ENCODE measurements around the gene WHRN. TPM values are rescaled to one million over a fixed set of nuclear protein-coding genes. Genes with fewer than 3 reads are reported as not detected.

The WHRN gene
- total and polyA plus RNA-seq, 9 of the 15 experiments (the other 6 are each of a cell fraction or from before 2014, with no cell fraction given): 0.31 to 14.1 (median 3.0) TPM

GRCh38 chr9:114484854-114485443 is 20.3 kb downstream of the WHRN start (continued):
- no peak for TF ChIP-seq ZMIZ1 (IDR thresholded peaks at IDR 0.05; ENCODE audit: low read depth in 2 of 2, low read length in 2 of 2)
- 0 out of 2 replicates have a peak, but pooled peaks have one; percentile 30 for TF ChIP-seq ZNF311 (CRISPR knock-in tag; IDR thresholded peaks at IDR 0.05)
- peak; percentile 68 for TF ChIP-seq CREM (IDR thresholded peaks at IDR 0.05; ENCODE audit: low read depth)
- peak in 1 of 2 experiments; percentile 56; a peak in 1 of 4 replicates for TF ChIP-seq ZNF639 (CRISPR knock-in tag; conservative IDR thresholded peaks at IDR 0.05 in 1 of 2, IDR thresholded peaks at IDR 0.05 in 1 of 2)
- TF ChIP-seq THAP12 (CRISPR knock-in tag; IDR thresholded peaks at IDR 0.05): no peak
- TF ChIP-seq ZNF263 (CRISPR knock-in tag; IDR thresholded peaks at IDR 0.05; ENCODE audit: borderline replicate concordance): peak; percentile 43; the same call in 1 of the 2 replicates
- no peak for TF ChIP-seq ZNF217 (CRISPR knock-in tag; IDR thresholded peaks at IDR 0.05)
- TF ChIP-seq HIVEP1 (CRISPR knock-in tag; IDR thresholded peaks at IDR 0.05): no peak
- peak; percentile 84; the same call in 1 of the 2 replicates for TF ChIP-seq TOE1 (IDR thresholded peaks at IDR 0.05; ENCODE audit: borderline replicate concordance)
- TF ChIP-seq TOE1 (CRISPR knock-in tag; IDR thresholded peaks at IDR 0.05; ENCODE audit: borderline replicate concordance, low read depth): peak; percentile 76; the same call in 1 of the 2 replicates
- no peak for TF ChIP-seq SIN3A (IDR thresholded peaks at IDR 0.05; ENCODE audit: borderline replicate concordance in 2 of 2, control insufficient read depth in 1 of 2, low read depth in 2 of 2, low read length in 2 of 2)
- TF ChIP-seq MITF (IDR thresholded peaks at IDR 0.05): peak; percentile 90
- TF ChIP-seq NRF1 (conservative IDR thresholded peaks at IDR 0.05 in 1 of 2, IDR thresholded peaks at IDR 0.05 in 1 of 2): peak in 1 of 2 experiments; percentile 25; a peak in 1 of 4 replicates
- TF ChIP-seq MTA2 (IDR thresholded peaks at IDR 0.05; ENCODE audit: low read depth): peak; percentile 25; the same call in 1 of the 2 replicates
- TF ChIP-seq OTX1 (CRISPR knock-in tag; IDR thresholded peaks at IDR 0.05): no peak
- TF ChIP-seq ZNF121 (CRISPR knock-in tag; conservative IDR thresholded peaks at IDR 0.05): no peak
- TF ChIP-seq CBX8 (IDR thresholded peaks at IDR 0.05; ENCODE audit: borderline replicate concordance, extremely low read depth, low read depth, low read length, poor library complexity, severe bottlenecking): no peak
- TF ChIP-seq ZNF717 (CRISPR knock-in tag; IDR thresholded peaks at IDR 0.05): no peak

All from K562 (cell line).